ENCODE data around the gene BBOX1.

Gene BBOX1

DNA sequence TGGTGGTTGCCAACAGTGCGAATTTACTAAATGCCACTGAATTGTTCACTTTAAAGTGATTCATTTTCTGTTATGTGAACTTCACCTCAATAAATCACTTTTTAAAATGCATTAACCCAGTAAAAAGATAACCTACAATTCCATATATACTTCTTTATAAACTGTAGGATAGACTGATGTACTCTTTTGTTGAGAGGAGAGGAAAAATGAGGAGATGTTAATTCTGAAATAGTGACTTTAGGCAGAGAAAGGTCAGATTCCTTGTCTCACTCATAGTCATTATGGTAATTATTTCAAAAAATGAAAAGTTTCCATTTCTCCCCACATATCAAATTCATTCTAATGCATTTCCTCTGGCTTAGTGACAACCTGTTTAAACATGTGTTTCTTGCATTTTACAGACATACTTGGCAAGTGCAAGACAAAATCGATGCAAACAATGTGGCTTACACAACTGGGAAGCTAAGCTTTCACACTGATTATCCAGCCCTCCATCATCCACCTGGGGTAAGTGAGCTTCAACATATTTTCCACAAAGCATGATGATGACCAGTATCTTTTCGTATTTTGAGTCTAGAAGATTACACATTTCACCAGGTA, 74.5 kb downstream of the BBOX1 start:
- Histone ChIP-seq H3K9me3 (ENCODE audit: low read length) (0 out of 2 replicates have a peak, but pooled peaks cover 3% of the 10 kb centered on the region), H2AFZ (ENCODE audit: low read length) (no peak overlapping the region), H3K36me3 (ENCODE audit: insufficient read depth, low read length) (peaks cover 67% of the 10 kb centered on the region), H3K4me3 (ENCODE audit: low read depth, low read length, poor library complexity, severe bottlenecking) (no peak overlapping the region), H3K4me2 (ENCODE audit: low read length) (no peak overlapping the region), H4K20me1 (ENCODE audit: insufficient read depth, low read length) (no peaks in the 10 kb centered on the region), H3K27me3 (ENCODE audit: insufficient read depth, low read length) (no peaks in the 10 kb centered on the region), H3K4me1 (ENCODE audit: insufficient read depth, low read length, severe bottlenecking) (peaks cover 7% of the 10 kb centered on the region), H3K9me2 (ENCODE audit: low read depth, low read length) (no peaks in the 10 kb centered on the region), H3K79me2 (ENCODE audit: insufficient read depth, low read length) (no peaks in the 10 kb centered on the region), H3K27ac (ENCODE audit: low read depth, low read length, poor library complexity, severe bottlenecking) (no peak overlapping the region), H3K9ac (ENCODE audit: low read length) (no peak overlapping the region), H3F3A (ENCODE audit: insufficient read depth, low read length) (no peaks in the 10 kb centered on the region)
- TF ChIP-seq EZH2 (IDR thresholded peaks at IDR 0.05; ENCODE audit: borderline replicate concordance, low read length): no peak
- no peak for TF ChIP-seq CTCF (IDR thresholded peaks at IDR 0.05; ENCODE audit: low read length)

DNA sequence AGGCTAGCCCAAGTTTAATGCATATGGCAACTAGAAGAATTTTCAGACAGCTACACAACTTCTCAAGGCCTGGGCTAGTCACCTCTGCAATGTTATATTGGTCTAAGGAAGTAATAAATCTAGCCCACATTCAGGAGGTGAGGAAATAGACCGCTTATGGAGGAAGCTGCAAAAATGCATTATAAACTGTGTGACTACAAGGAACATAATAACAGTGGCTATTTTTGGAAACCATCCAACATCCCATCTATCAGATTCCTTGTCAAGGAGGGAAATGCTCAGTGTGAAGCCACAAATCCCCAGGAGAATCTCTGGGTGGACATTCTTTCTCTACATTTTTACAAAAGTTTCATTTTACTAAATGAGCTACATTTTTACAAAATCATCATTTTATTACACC, 76.1 kb downstream of the BBOX1 start:
- Histone ChIP-seq H3K79me2 (ENCODE audit: insufficient read depth, low read length) (no peaks in the 10 kb centered on the region), H3K4me1 (ENCODE audit: insufficient read depth, low read length, severe bottlenecking) (peaks cover 7% of the 10 kb centered on the region), H3K9me2 (ENCODE audit: low read depth, low read length) (no peaks in the 10 kb centered on the region), H3K36me3 (ENCODE audit: insufficient read depth, low read length) (peaks cover 72% of the 10 kb centered on the region), H3K27ac (ENCODE audit: low read depth, low read length, poor library complexity, severe bottlenecking) (no peak overlapping the region), H3K9me3 (ENCODE audit: low read length) (no peaks in the 10 kb centered on the region), H3K4me3 (ENCODE audit: low read depth, low read length, poor library complexity, severe bottlenecking) (no peak overlapping the region), H4K20me1 (ENCODE audit: insufficient read depth, low read length) (no peaks in the 10 kb centered on the region), H3F3A (ENCODE audit: insufficient read depth, low read length) (no peaks in the 10 kb centered on the region), H2AFZ (ENCODE audit: low read length) (no peak overlapping the region), H3K9ac (ENCODE audit: low read length) (no peak overlapping the region), H3K4me2 (ENCODE audit: low read length) (no peak overlapping the region), H3K27me3 (ENCODE audit: insufficient read depth, low read length) (no peaks in the 10 kb centered on the region)
- TF ChIP-seq CTCF (IDR thresholded peaks at IDR 0.05; ENCODE audit: low read length) (no peak), EZH2 (IDR thresholded peaks at IDR 0.05; ENCODE audit: borderline replicate concordance, low read length) (no peak)

DNA sequence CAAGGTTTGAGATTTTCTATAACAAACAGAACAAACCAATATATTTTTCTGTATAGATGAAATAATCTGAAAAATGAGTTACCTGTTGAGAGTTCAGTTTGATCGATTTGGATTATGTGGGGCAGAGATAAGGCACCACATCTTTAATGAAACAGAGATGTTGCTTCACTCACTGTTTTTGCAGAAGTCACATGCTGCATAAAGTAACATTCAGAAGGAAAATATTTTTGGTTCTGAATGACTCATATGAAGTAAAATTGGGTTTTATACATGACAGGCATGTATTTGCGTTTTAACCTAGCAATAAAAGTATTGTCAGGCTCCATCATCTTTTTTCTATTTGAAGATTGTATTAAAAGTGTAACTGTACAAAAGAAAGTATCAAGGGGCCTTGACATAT, 77.8 kb downstream of the BBOX1 start:
- Histone ChIP-seq H3K27ac (ENCODE audit: low read depth, low read length, poor library complexity, severe bottlenecking) (no peak overlapping the region), H3K9me3 (ENCODE audit: low read length) (no peaks in the 10 kb centered on the region), H3K4me1 (ENCODE audit: insufficient read depth, low read length, severe bottlenecking) (peaks cover 18% of the 10 kb centered on the region), H3K4me2 (ENCODE audit: low read length) (no peak overlapping the region), H3K9ac (ENCODE audit: low read length) (no peak overlapping the region), H3K36me3 (ENCODE audit: insufficient read depth, low read length) (peaks cover 77% of the 10 kb centered on the region), H3K27me3 (ENCODE audit: insufficient read depth, low read length) (no peaks in the 10 kb centered on the region), H2AFZ (ENCODE audit: low read length) (no peak overlapping the region), H3K79me2 (ENCODE audit: insufficient read depth, low read length) (no peaks in the 10 kb centered on the region), H3K9me2 (ENCODE audit: low read depth, low read length) (no peaks in the 10 kb centered on the region), H3K4me3 (ENCODE audit: low read depth, low read length, poor library complexity, severe bottlenecking) (no peak overlapping the region), H3F3A (ENCODE audit: insufficient read depth, low read length) (no peaks in the 10 kb centered on the region), H4K20me1 (ENCODE audit: insufficient read depth, low read length) (no peaks in the 10 kb centered on the region)
- TF ChIP-seq CTCF (IDR thresholded peaks at IDR 0.05; ENCODE audit: low read length) (no peak), EZH2 (IDR thresholded peaks at IDR 0.05; ENCODE audit: borderline replicate concordance, low read length) (no peak)

Measured in OCI-LY1 (cell line).